Measurements from ENCODE around the gene DSCAM.

DNA sequence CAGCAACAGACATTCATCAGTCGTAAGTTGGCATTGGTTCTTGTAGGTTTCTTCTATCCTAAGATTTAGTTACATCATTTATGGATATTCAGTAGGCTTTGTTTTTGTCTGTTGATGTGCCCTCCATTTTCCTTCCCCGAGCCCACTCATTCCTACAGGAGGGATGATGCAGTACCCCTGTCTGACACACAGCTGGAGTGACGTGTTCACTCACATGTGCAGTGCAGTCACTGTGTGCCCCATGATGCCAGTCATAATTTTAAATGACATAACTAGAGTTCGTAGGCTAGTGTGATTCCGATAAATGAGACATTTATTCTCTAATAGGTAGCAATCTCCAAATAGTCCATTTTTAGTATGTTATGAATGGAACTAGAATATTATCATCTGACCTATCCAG is 438.4 kb downstream of the DSCAM start:
- TF ChIP-seq, protein P1, sequence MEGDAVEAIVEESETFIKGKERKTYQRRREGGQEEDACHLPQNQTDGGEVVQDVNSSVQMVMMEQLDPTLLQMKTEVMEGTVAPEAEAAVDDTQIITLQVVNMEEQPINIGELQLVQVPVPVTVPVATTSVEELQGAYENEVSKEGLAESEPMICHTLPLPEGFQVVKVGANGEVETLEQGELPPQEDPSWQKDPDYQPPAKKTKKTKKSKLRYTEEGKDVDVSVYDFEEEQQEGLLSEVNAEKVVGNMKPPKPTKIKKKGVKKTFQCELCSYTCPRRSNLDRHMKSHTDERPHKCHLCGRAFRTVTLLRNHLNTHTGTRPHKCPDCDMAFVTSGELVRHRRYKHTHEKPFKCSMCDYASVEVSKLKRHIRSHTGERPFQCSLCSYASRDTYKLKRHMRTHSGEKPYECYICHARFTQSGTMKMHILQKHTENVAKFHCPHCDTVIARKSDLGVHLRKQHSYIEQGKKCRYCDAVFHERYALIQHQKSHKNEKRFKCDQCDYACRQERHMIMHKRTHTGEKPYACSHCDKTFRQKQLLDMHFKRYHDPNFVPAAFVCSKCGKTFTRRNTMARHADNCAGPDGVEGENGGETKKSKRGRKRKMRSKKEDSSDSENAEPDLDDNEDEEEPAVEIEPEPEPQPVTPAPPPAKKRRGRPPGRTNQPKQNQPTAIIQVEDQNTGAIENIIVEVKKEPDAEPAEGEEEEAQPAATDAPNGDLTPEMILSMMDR (IDR thresholded peaks at IDR 0.05 in 2 of 3, conservative IDR thresholded peaks at IDR 0.05 in 1 of 3; ENCODE audit: borderline replicate concordance in 1 of 3, insufficient read depth in 1 of 3, low read depth in 2 of 3, low read length in 2 of 3): no peak
- TF ChIP-seq POLR2A (IDR thresholded peaks at IDR 0.05; ENCODE audit: borderline replicate concordance, extremely low read depth, insufficient read depth, insufficient read length): no peak
- TF ChIP-seq POLR2AphosphoS5 (IDR thresholded peaks at IDR 0.05; ENCODE audit: low read depth, low read length): no peak

Measured in HCT116 (cell line).